NK-92 treated with Interleukin-12 subunit alpha and Interleukin-12 subunit beta, amount 100 ng/mL, for 24 hours (cell line): ENCODE data around the gene GRXCR1.

Experiments used
- DNase-seq: peaks from one replicate; lab custom pipeline; 2025; lab: John Stamatoyannopoulos, UW

Gene GRXCR1

GRCh38 chr4:42892413-42892812 is at the start of gene GRXCR1:
TSS of gene GRXCR1 (plus strand) at chr4:42892713. CDS start at chr4:42893267, 554 bp downstream.
- no peak for DNase-seq

- no peak for DNase-seq
Measured at GRCh38 chr4:42843694-42844093, 48.8 kb upstream of the GRXCR1 start.

GRCh38 chr4:42844422-42845070 is 48.0 kb upstream of the GRXCR1 start:
- DNase-seq, result no peak

- DNase-seq, result no peak
Measured at GRCh38 chr4:42845586-42845985, 46.9 kb upstream of the GRXCR1 start.

GRCh38 chr4:42855779-42856178 is 36.7 kb upstream of the GRXCR1 start:
- DNase-seq, result no peak

GRCh38 chr4:42865572-42866189 is 26.8 kb upstream of the GRXCR1 start:
- no peak for DNase-seq

- DNase-seq, result no peak
Measured at GRCh38 chr4:42871261-42871660, 21.3 kb upstream of the GRXCR1 start.

- DNase-seq, result no peak
Measured at GRCh38 chr4:42871671-42872290, 20.7 kb upstream of the GRXCR1 start.

- no peak for DNase-seq
Measured at GRCh38 chr4:42878863-42879262, 13.7 kb upstream of the GRXCR1 start.

GRCh38 chr4:42881253-42881652 is 11.3 kb upstream of the GRXCR1 start:
- DNase-seq, result no peak

- DNase-seq, result no peak
Measured at GRCh38 chr4:42891644-42892043, 869 bp upstream of the GRXCR1 start.

- no peak for DNase-seq
Measured at GRCh38 chr4:42895452-42895851, 2.9 kb downstream of the GRXCR1 start.

GRCh38 chr4:42904986-42905385 is 12.5 kb downstream of the GRXCR1 start:
- no peak for DNase-seq

- DNase-seq, result no peak
Measured at GRCh38 chr4:42905591-42905990, 13.1 kb downstream of the GRXCR1 start.

- DNase-seq, result no peak
Measured at GRCh38 chr4:42906341-42906740, 13.8 kb downstream of the GRXCR1 start.

- DNase-seq, result no peak
Measured at GRCh38 chr4:42906891-42907759, 14.6 kb downstream of the GRXCR1 start.

GRCh38 chr4:42910459-42910858 is 17.9 kb downstream of the GRXCR1 start:
- no peak for DNase-seq

GRCh38 chr4:42914937-42915336 is 22.4 kb downstream of the GRXCR1 start:
- no peak for DNase-seq

- DNase-seq, result no peak
Measured at GRCh38 chr4:42915484-42915883, 23.0 kb downstream of the GRXCR1 start.

GRCh38 chr4:42917296-42917695 is 24.8 kb downstream of the GRXCR1 start:
- no peak for DNase-seq

- no peak for DNase-seq
Measured at GRCh38 chr4:42923431-42923830, 30.9 kb downstream of the GRXCR1 start.

GRCh38 chr4:42925921-42926320 is 33.4 kb downstream of the GRXCR1 start:
- DNase-seq, result no peak

GRCh38 chr4:42927946-42928345 is 35.4 kb downstream of the GRXCR1 start:
- DNase-seq, result no peak
